GM13977 (cell line): ENCODE results near the gene KCNK7.

Experiments
- DNase-seq: peaks from one replicate; pipeline ENCODE4 v3.0.0; 2012; ENCODE audit warnings: low spot score
- in situ Hi-C: fragments of 300-500 bp; cut with MboI; formaldehyde crosslinking; loops from one replicate; pipeline ENCODE4 v1.12.0; 2022; ENCODE audit warnings: low sequenced_read_pairs, low pct_unique_long_range_greater_than_20kb, mixed read lengths, inconsistent platforms; ENCODE audit not compliant: unreplicated experiment
- TF ChIP-seq, protein P1 (sequence below): IDR thresholded peaks from 2 replicates; pipeline ENCODE4 v1.5.1; 2012; ENCODE audit warnings: mild to moderate bottlenecking, control low read depth; ENCODE audit not compliant: insufficient read depth; ENCODE audit errors: extremely low read depth, missing control alignments

The KCNK7 gene

DNA sequence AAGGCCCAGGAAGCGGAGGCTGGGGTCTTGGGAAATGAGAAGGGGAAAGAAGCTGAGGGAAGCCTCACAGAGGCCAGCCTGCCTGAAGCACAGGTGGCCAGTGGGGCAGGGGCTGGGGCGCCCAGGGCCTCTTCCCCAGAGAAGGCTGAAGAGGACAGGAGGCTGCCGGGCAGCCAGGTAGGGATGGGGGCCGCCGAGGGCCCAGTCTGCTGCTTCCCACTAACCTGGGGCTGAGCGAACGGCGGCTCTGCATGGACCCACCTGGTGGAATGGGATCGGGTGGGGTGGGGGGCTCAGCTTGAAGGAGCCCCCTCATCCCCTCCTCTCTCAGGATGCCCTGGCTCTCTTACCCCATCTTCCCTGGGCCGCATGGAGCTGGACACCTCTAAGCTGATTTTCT is 12.0 kb downstream of the KCNK7 start:
- TF ChIP-seq, protein P1, sequence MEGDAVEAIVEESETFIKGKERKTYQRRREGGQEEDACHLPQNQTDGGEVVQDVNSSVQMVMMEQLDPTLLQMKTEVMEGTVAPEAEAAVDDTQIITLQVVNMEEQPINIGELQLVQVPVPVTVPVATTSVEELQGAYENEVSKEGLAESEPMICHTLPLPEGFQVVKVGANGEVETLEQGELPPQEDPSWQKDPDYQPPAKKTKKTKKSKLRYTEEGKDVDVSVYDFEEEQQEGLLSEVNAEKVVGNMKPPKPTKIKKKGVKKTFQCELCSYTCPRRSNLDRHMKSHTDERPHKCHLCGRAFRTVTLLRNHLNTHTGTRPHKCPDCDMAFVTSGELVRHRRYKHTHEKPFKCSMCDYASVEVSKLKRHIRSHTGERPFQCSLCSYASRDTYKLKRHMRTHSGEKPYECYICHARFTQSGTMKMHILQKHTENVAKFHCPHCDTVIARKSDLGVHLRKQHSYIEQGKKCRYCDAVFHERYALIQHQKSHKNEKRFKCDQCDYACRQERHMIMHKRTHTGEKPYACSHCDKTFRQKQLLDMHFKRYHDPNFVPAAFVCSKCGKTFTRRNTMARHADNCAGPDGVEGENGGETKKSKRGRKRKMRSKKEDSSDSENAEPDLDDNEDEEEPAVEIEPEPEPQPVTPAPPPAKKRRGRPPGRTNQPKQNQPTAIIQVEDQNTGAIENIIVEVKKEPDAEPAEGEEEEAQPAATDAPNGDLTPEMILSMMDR, result no peak
- in situ Hi-C loops, result no loop called here
- no peak for DNase-seq

DNA sequence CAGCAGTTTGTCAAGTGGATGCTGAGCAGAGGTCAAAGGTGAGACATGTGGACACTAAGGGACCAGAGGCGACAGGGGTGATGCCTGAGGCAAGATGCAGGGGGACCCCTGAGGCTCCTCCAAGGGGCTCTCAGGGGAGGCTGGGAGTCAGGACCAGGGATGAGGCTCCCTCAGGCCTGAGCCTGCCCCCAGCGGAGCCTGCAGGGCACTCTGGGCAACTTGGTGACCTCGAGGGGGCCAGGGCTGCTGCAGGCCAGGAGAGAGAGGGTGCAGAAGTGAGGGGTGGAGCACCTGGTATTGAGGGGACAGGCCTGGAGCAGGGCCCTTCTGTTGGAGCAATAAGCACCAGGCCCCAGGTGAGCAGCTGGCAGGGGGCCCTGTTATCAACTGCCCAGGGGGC is 13.7 kb downstream of the KCNK7 start:
- no peak for DNase-seq
- in situ Hi-C loops, result no loop called here

DNA sequence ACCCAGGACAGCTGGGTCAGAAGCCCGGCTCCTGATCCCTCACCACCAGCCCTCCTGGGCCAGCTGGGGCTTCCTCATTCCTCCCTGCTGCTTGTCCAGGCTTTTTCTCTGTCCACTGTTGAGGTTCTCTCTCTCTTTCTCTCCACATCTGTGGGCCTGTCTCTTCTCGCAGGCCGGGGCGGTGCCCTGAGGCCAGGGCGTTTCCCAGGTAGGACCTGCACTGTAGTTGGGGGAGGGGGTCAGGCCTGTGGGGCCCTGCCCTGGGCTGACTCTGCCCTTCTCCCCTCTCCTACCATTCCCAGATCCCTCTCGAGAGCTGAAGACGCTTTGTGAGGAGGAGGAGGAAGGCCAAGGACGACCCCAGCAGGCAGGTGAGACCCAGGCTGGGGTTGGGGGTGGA is 14.8 kb downstream of the KCNK7 start:
- in situ Hi-C loops, result no loop called here
- TF ChIP-seq, protein P1, result no peak

More for the DNA sequence above, 13.7 kb downstream of the KCNK7 start:
- TF ChIP-seq, protein P1, result no peak

DNA sequence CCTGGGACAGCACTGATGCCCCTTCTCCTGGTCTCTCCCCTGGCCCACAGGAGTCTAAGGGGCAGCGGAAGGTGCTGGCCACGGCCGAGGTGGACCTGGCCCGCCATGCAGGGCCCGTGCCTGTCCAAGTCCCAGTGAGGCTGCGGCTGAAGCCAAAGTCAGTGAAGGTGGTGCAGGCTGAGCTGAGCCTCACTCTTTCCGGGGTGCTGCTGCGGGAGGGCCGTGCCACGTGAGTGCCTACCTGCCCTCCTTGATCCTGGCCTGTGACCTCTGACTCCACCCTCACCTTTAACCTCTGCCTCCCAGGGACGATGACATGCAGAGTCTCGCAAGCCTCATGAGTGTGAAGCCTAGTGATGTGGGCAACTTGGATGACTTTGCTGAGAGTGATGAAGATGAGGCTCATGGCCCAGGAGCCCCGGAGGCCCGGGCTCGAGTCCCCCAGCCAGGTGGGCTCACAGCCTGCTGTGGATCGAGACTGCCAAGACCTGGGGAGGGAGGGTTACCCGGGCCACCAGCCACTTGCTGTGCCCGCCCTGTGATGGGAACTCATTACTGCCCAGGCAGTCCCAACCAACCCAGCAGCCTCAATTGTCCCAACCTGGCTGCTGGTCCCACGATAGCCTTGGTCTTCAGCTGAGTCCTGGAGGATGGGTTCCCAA is 15.4 kb downstream of the KCNK7 start:
- DNase-seq, result no peak
- TF ChIP-seq, protein P1, result no peak
- in situ Hi-C loops, result no loop called here

More for the DNA sequence above, 14.8 kb downstream of the KCNK7 start:
- no peak for DNase-seq

DNA sequence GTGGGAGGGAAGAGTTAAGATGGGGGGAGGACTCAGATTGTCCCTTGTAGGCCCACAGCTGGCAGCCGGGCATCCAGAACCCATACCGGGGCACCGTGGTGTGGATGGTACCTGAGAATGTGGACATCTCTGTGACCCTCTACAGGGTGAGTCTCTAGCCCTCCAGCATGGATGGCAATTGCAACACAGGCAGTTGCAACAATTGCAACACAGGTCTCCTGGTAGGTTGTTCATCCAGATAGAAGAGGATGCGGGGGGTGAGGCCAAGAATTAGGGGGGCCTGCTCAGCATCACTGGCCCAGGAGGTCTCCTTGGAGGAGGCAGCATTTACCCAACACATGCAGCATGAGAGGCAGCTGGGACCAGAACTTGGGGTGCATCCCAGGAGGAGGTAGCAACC is 16.3 kb downstream of the KCNK7 start:
- in situ Hi-C loops, result no loop called here
- DNase-seq, result no peak
- TF ChIP-seq, protein P1, result no peak

DNA sequence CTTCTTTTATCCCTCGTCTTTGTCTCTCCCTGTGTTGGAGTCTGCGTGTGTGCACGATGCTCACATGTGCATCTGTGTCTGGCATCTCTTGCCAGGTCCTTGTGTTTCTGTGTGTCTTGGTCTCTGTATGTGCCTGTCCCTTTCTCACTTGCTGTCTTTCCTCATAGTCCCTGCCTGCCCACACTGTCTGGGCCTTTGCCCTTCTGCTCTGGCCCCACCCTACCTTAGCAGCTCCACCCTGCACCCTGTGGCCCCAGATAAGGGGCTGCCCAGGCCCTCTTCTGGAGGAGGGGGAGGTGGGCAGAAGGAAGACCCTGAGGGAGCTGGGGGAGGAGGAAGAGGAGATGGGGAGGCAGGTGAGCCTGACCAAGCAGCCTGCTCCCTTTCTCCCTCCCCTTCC is 16.9 kb downstream of the KCNK7 start:
- TF ChIP-seq, protein P1, result no peak
- in situ Hi-C loops, result no loop called here
- no peak for DNase-seq
